NCI-H146 treated with DMSO at 0.1 percent for 48 hours (cell line): ENCODE results near the gene HEATR5B.

ENCODE experiments used
- DNase-seq: peaks from one replicate; lab custom pipeline; 2025; ENCODE audit not compliant: unreplicated experiment; lab: John Stamatoyannopoulos, UW

Gene HEATR5B

GRCh38 chr2:37083873-37084794 is at the start of gene HEATR5B, which contains the start of gene GPATCH11:
Gene HEATR5B (minus strand): TSS chr2:37084372. CDS start chr2:37083414, 958 bp downstream.
Gene GPATCH11 (plus strand): TSS chr2:37084518. CDS start chr2:37088382, 3,864 bp downstream.
- peak; percentile 97 for DNase-seq

GRCh38 chr2:37132914-37133313 is 48.7 kb upstream of the HEATR5B start:
- no peak for DNase-seq

- DNase-seq, result no peak
Measured at GRCh38 chr2:37125416-37125815, 41.2 kb upstream of the HEATR5B start.

GRCh38 chr2:37119157-37119556 is 35.0 kb upstream of the HEATR5B start:
- no peak for DNase-seq

GRCh38 chr2:37117566-37117965 is 33.4 kb upstream of the HEATR5B start:
- DNase-seq, result no peak

GRCh38 chr2:37111958-37112357 is 27.8 kb upstream of the HEATR5B start:
- DNase-seq, result no peak

- DNase-seq, result no peak
Measured at GRCh38 chr2:37110306-37111212, 26.4 kb upstream of the HEATR5B start.

- DNase-seq, result no peak
Measured at GRCh38 chr2:37109523-37109922, 25.4 kb upstream of the HEATR5B start.

- DNase-seq, result no peak
Measured at GRCh38 chr2:37105150-37105549, 21.0 kb upstream of the HEATR5B start.

GRCh38 chr2:37104178-37104577 is 20.0 kb upstream of the HEATR5B start:
- no peak for DNase-seq

GRCh38 chr2:37102588-37102987 is 18.4 kb upstream of the HEATR5B start:
- DNase-seq, result no peak

GRCh38 chr2:37100054-37100453 is 15.9 kb upstream of the HEATR5B start:
- DNase-seq, result no peak

GRCh38 chr2:37098416-37099118 is 14.4 kb upstream of the HEATR5B start:
- no peak for DNase-seq

- DNase-seq, result no peak
Measured at GRCh38 chr2:37096568-37096967, 12.4 kb upstream of the HEATR5B start.

- DNase-seq, result no peak
Measured at GRCh38 chr2:37091873-37092272, 7.7 kb upstream of the HEATR5B start.

- DNase-seq, result no peak
Measured at GRCh38 chr2:37090019-37090477, 5.9 kb upstream of the HEATR5B start.

GRCh38 chr2:37085731-37086147 is 1.6 kb upstream of the HEATR5B start:
- DNase-seq, result no peak

- peak; percentile 52 for DNase-seq
Measured at GRCh38 chr2:37084797-37085196, 625 bp upstream of the HEATR5B start.

- DNase-seq, result no peak
Measured at GRCh38 chr2:37080689-37081088, 3.5 kb downstream of the HEATR5B start.

GRCh38 chr2:37080266-37080665 is 3.9 kb downstream of the HEATR5B start:
- DNase-seq, result no peak

- DNase-seq, result no peak
Measured at GRCh38 chr2:37070931-37071330, 13.2 kb downstream of the HEATR5B start.
